GM10266 (cell line): ENCODE measurements around the gene FSIP1.

ENCODE experiments used
- DNase-seq: peaks from one replicate; pipeline ENCODE4 v3.0.0; 2012; ENCODE audit errors: extremely low spot score
- TF ChIP-seq, protein P1 (sequence below): IDR thresholded peaks from 2 replicates; pipeline ENCODE4 v1.5.1; 2012; ENCODE audit warnings: mild to moderate bottlenecking, low read depth; ENCODE audit not compliant: control insufficient read depth, insufficient read depth; ENCODE audit errors: missing control alignments

Gene FSIP1

DNA sequence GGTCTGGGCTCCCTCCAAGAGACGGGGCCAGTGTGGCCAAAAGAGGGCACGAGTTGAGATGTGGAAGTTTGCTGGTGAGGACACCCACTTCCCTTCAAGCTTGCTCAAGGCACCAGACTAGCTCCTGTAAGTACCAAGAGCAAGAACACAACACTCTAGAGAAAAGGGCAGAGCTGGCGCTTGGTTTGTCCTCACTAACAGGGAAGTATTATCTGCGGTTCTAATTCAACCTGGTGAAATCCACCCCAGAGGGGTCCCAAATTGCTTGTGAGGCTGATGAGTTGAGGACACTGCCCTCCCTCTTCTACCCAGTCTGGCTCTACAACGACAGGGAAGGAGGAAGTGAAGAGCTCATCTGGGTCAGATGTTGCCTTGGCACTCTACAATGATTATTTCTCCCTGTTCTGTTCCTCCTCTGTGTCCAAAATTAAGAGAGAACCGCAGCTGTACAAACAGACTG lies 16.9 kb upstream of the FSIP1 start:
- TF ChIP-seq, protein P1, sequence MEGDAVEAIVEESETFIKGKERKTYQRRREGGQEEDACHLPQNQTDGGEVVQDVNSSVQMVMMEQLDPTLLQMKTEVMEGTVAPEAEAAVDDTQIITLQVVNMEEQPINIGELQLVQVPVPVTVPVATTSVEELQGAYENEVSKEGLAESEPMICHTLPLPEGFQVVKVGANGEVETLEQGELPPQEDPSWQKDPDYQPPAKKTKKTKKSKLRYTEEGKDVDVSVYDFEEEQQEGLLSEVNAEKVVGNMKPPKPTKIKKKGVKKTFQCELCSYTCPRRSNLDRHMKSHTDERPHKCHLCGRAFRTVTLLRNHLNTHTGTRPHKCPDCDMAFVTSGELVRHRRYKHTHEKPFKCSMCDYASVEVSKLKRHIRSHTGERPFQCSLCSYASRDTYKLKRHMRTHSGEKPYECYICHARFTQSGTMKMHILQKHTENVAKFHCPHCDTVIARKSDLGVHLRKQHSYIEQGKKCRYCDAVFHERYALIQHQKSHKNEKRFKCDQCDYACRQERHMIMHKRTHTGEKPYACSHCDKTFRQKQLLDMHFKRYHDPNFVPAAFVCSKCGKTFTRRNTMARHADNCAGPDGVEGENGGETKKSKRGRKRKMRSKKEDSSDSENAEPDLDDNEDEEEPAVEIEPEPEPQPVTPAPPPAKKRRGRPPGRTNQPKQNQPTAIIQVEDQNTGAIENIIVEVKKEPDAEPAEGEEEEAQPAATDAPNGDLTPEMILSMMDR, result no peak
- DNase-seq, result no peak

DNA sequence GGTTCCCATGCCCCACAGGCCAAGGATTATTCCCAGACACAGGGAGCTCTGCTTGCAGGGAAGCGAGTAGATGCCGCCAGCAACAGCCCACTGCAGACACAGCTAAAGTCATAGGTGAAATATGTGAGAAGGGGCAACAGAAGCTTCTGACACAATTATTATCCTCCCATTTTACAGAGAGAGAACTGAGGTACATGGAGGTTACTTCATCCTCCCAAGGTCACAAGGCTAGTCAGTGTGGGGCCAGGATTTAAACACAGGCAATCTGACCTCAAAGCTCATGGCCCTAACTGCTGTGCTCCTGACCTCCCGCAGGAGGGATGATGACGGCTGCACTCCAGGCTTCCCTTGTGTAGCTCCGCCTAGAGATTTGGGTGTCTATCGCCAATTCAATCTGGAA lies 15.7 kb upstream of the FSIP1 start:
- no peak for DNase-seq
- TF ChIP-seq, protein P1, result no peak

DNA sequence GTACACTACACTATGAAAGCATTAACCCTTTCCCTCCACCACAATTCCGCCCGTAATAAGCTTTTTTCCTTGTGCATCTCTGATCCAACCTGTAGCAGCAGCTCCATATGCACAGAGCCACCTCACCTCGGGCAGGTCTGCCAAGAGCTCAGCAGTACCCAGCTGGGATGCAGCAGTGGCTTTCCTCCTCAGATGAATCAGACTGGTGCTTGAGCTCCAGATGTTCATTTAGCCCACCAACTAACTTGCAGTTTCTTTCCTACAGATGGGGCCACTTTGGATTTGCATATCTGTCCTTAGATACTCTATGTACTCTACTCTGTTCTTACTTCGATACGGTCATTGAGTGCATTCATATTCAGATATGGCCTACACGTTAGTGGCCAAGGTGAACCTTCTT lies 14.8 kb upstream of the FSIP1 start:
- TF ChIP-seq, protein P1, result no peak
- DNase-seq, result no peak

DNA sequence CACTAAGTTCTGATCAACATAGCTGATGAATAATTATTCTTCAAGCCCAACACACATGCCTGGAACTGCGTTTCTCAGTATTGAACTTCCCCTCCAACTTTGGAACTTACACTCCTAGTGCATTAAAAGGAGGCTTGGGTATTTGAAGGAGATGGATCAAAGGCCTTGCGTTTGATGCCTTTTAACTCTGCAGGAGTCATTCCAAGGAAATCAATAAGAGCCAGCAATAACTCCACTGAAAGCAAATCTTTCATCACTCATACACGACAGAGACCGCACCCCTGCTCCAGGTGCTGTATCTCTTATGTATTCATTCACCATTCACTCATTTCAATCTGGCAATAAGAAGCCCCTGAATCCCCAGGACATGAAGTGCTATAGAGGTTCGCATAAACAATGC lies 14.0 kb upstream of the FSIP1 start:
- TF ChIP-seq, protein P1, result no peak
- DNase-seq, result no peak

DNA sequence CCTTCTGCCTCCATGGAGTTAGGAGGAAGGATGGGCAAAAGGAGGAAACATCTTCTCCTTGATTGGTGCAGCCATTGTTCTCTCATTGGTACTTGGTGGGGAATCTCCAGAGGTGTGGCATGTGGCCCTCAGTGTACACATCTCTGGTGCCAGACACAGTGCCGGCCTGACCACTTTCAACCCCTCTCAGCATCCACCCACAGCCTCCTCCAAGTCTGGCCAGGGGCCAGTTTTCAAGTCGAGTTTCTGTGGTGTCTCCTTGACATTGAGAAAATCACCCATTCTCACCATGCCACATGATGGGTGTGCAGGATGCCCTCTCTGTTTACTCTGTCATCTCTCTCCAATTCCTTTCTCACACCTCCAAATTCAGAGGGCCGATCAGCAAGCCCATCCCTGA lies 12.8 kb upstream of the FSIP1 start:
- DNase-seq, result no peak
- TF ChIP-seq, protein P1, result no peak

DNA sequence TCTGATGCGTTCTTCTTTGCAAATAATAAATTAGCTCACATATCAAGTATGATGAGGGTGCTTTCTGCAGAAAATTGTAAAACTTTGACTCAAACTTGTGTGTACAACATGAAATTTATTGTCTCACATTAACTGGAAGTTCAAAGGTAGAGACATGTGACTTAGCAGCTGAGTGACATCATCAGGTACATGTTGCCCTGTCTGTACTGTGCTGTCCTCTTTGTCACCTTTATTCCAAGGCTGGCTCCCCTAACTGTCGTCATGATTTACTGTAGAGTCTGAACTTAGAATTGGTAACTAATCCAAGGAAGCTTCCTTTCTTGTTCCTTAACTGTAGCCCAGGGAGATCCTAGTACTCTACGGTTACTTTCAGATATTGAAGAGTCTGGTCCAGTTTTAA lies 12.3 kb upstream of the FSIP1 start:
- TF ChIP-seq, protein P1, result no peak
- DNase-seq, result no peak

DNA sequence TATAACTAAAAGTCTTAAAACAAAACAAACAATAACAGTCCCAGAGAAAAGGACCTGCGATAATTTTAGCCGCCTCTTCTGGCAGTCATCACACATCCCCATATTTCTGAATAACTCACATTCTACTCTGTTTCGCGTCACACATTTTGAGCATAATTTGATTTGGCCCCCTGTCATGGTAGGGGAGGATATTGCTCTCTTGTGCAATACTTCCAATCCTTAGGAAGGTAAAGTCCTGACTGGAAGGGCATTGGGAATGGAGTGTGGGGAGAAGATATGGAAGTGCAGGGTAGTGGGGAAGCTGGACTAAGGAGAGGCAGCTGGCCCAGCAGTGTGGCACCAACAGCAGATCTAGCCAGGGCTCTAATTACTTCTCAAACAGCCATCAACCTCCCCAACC lies 11.3 kb upstream of the FSIP1 start:
- TF ChIP-seq, protein P1, result no peak
- DNase-seq, result no peak
